GM20431 (cell line): ENCODE measurements around the gene POP4.

Source experiments
- in situ Hi-C: fragments of 300-500 bp; cut with MseI, MboI; formaldehyde crosslinking; loops from one replicate; pipeline ENCODE4 v1.15.0; 2020; ENCODE audit warnings: low sequenced_read_pairs; ENCODE audit not compliant: unreplicated experiment

Gene POP4

DNA sequence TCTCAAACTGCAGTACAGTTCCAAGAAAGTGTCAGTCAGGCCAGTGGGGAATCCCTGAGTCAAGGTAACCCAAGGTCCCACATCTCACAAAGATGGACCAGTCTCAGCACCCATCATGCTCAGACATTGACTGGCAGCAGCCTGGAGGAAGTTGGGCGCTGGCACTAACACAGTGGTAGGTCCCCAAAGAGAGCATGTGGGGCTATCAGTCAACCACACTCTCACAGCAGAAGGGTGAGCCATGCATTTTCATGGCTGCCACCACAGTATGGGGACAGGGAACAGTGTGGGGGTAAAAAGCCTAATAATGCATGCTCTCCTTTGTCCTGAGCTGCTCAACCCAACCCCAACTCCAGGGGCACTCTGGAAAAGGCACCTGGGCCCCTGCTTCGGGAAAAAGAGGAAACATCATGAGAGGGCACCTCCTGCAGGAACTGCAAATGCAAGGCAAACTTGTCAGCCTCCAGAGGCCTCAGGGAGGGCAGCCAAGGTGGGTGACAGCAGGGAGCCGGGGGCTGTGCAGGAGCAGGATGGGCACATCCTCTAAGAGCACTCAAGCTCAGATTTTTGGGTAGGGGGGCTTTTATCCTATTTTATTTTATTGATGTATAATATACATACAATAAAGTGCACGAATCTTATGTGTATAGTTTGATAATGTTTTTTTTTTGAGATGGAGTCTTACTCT, 49.7 kb downstream of the POP4 start:
- in situ Hi-C loops, result no loop called here

- in situ Hi-C loops, result no loop called here
Measured at GRCh38 chr19:29658221-29658991, 52.3 kb downstream of the POP4 start.

DNA sequence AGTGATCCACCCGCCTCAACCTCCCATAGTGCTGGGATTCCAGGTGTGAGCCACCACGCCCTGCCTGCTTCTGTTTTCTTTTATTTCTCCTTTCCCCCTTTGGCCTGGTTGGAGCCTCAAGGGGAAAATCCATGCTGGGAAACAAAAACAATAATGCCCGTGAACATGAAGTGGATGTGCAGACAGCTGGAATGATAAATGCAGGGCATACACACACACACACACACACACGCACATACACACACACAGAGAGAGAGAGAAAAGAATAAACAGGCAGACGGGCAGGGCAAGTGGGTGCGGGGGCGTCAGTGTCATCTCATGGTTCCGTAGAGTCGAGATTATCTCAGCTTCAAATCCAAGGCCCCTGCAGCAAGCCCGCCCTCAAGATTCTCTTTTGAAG, 54.8 kb downstream of the POP4 start:
- in situ Hi-C loops, result no loop called here

DNA sequence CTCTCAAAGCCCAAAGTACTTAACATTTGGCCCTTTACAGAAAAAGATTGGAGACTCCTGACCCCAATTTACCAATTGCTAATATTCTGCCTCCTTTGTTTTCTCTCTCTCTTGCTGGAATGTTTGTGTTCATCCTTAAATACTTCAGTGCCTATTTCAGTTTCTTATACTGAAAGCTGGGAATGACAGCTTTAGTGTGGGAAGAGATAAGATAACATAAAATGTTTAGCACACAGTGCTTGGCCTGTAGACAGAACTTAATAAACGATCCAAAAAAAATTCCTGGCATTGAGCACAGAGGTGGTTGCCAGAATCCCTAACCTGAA, 56.2 kb downstream of the POP4 start:
- in situ Hi-C loops, result no loop called here

- in situ Hi-C loops, result no loop called here
Measured at GRCh38 chr19:29662604-29663404, 56.7 kb downstream of the POP4 start.

- in situ Hi-C loops, result no loop called here
Measured at GRCh38 chr19:29663861-29664752, 58.0 kb downstream of the POP4 start.

- in situ Hi-C loops, result no loop called here
Measured at GRCh38 chr19:29664753-29665214, 58.7 kb downstream of the POP4 start.

- in situ Hi-C loops, result no loop called here
Measured at GRCh38 chr19:29665215-29665825, 59.2 kb downstream of the POP4 start, which contains the start of gene PLEKHF1. PLEKHF1 (plus strand) TSS chr19:29665461; CDS start chr19:29673840, 8,379 bp downstream.

- in situ Hi-C loops, result no loop called here
Measured at GRCh38 chr19:29665826-29666577, 59.9 kb downstream of the POP4 start.
